Measurements from ENCODE around the gene XRCC4.
A peak's percentile ranks its signal among the peaks of the same experiment; 100 is the strongest.

XRCC4 gene

GRCh38 chr5:83157163-83157562 lies 79.8 kb downstream of the XRCC4 start:
- Histone ChIP-seq H3K18ac (ENCODE audit: low read length) (no peak overlapping the region), H3K4me3 (ENCODE audit: low read length) (no peak overlapping the region), H3K4me1 (ENCODE audit: control insufficient read depth, low read depth, low read length) (no peaks in the 10 kb centered on the region), H3K36me3 (ENCODE audit: control insufficient read depth, insufficient read depth, low read length) (no peaks in the 10 kb centered on the region), H2BK5ac (ENCODE audit: low read length) (no peak overlapping the region), H3K4ac (ENCODE audit: low read depth, low read length) (no peak overlapping the region), H4K8ac (ENCODE audit: low read depth, low read length) (no peak overlapping the region), H2AK5ac (ENCODE audit: low read length) (no peak overlapping the region), H4K5ac (ENCODE audit: low read length) (no peak overlapping the region), H3K9ac (ENCODE audit: low read length) (no peak overlapping the region), H2BK120ac (ENCODE audit: low read depth, low read length) (no peak overlapping the region), H3K4me2 (ENCODE audit: low read length) (no peak overlapping the region), H3K79me1 (ENCODE audit: low read length) (no peaks in the 10 kb centered on the region), H2BK15ac (replicated peaks; ENCODE audit: low read depth) (no peak overlapping the region), H3K79me2 (ENCODE audit: control insufficient read depth, insufficient read depth, low read length) (no peaks in the 10 kb centered on the region), H3K27me3 (ENCODE audit: insufficient read depth, low read length, poor library complexity) (no peaks in the 10 kb centered on the region), H3K23ac (ENCODE audit: low read length) (no peak overlapping the region), H3K27ac (ENCODE audit: low read depth, low read length) (no peak overlapping the region), H3K56ac (ENCODE audit: low read length) (no peak overlapping the region)
- WGBS (ENCODE audit: extremely low coverage, insufficient coverage, low lambda C conversion rate) = no CpG with 5 or more reads among the region's 2 CpGs
- no peak for DNase-seq

DNA sequence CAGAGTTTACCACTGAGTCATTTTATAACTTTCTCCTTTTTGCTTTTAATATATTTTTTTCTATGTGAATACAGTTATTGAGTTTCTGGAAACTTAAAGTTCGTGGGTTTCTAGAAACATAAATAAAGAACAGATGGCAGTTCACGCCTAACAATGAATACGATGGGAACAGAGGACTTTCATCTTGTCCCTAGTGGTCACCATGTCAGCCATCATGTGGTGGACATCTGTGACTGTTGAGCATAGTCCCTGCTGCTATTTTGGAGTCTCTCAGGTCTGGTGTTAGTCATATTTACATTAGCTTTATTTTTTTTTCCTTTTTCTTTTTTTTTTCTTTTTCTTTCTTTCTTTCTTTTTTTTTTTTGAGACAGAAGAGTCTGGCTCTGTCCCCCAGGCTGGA lies 85.3 kb downstream of the XRCC4 start:
- no CpG with 5 or more reads among the region's 3 CpGs for WGBS (ENCODE audit: extremely low coverage, insufficient coverage, low lambda C conversion rate)
- H3K4me3 ChIP-seq (ENCODE audit: low read length) = no peak overlapping the region
- H3K23ac ChIP-seq (ENCODE audit: low read length) = no peak overlapping the region
- H3K4ac ChIP-seq (ENCODE audit: low read depth, low read length) = no peak overlapping the region
- no peaks in the 10 kb centered on the region for H3K4me1 ChIP-seq (ENCODE audit: control insufficient read depth, low read depth, low read length)
- H4K8ac ChIP-seq (ENCODE audit: low read depth, low read length) = no peak overlapping the region
- no peak overlapping the region for H2BK5ac ChIP-seq (ENCODE audit: low read length)
- no peaks in the 10 kb centered on the region for H3K79me1 ChIP-seq (ENCODE audit: low read length)
- no peak for DNase-seq
- H2AK5ac ChIP-seq (ENCODE audit: low read length) = no peak overlapping the region
- H3K79me2 ChIP-seq (ENCODE audit: control insufficient read depth, insufficient read depth, low read length) = no peaks in the 10 kb centered on the region
- H3K9ac ChIP-seq (ENCODE audit: low read length) = no peak overlapping the region
- no peak overlapping the region for H4K5ac ChIP-seq (ENCODE audit: low read length)
- H3K4me2 ChIP-seq (ENCODE audit: low read length) = no peak overlapping the region
- no peak overlapping the region for H3K18ac ChIP-seq (ENCODE audit: low read length)
- H3K36me3 ChIP-seq (ENCODE audit: control insufficient read depth, insufficient read depth, low read length) = no peaks in the 10 kb centered on the region
- H3K56ac ChIP-seq (ENCODE audit: low read length) = no peak overlapping the region
- no peak overlapping the region for H2BK120ac ChIP-seq (ENCODE audit: low read depth, low read length)
- no peak overlapping the region for H2BK15ac ChIP-seq (replicated peaks; ENCODE audit: low read depth)
- H3K27me3 ChIP-seq (ENCODE audit: insufficient read depth, low read length, poor library complexity) = no peaks in the 10 kb centered on the region
- H3K27ac ChIP-seq (ENCODE audit: low read depth, low read length) = no peak overlapping the region

DNA sequence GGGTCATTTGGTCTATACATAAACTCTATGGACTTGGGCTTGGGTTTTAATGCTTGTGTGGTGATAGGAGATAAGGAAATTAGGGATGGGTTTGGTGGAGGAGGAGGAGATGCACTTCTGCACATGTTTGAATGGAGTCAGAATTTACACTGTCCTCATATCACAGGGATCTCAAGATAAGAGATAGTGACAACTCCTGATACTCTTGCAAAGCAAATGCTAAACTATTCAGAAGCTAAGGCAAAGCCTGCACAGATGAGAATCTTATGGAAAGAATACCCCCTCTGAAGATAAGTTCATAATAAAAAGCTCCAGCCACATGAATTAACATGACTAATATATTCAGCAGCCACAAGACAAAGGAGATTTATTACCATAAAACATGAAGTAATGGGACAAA lies 90.2 kb downstream of the XRCC4 start:
- H3K56ac ChIP-seq (ENCODE audit: low read length) = no peak overlapping the region
- no peaks in the 10 kb centered on the region for H3K36me3 ChIP-seq (ENCODE audit: control insufficient read depth, insufficient read depth, low read length)
- no peaks in the 10 kb centered on the region for H3K79me2 ChIP-seq (ENCODE audit: control insufficient read depth, insufficient read depth, low read length)
- no peak overlapping the region for H2BK120ac ChIP-seq (ENCODE audit: low read depth, low read length)
- H3K4ac ChIP-seq (ENCODE audit: low read depth, low read length) = no peak overlapping the region
- no peak overlapping the region for H2AK5ac ChIP-seq (ENCODE audit: low read length)
- H3K18ac ChIP-seq (ENCODE audit: low read length) = no peak overlapping the region
- no peak overlapping the region for H2BK5ac ChIP-seq (ENCODE audit: low read length)
- no peak overlapping the region for H4K8ac ChIP-seq (ENCODE audit: low read depth, low read length)
- no peaks in the 10 kb centered on the region for H3K4me1 ChIP-seq (ENCODE audit: control insufficient read depth, low read depth, low read length)
- H3K27me3 ChIP-seq (ENCODE audit: insufficient read depth, low read length, poor library complexity) = no peaks in the 10 kb centered on the region
- no peak overlapping the region for H3K4me3 ChIP-seq (ENCODE audit: low read length)
- peak; percentile 68 for DNase-seq
- no peaks in the 10 kb centered on the region for H3K79me1 ChIP-seq (ENCODE audit: low read length)
- no peak overlapping the region for H3K27ac ChIP-seq (ENCODE audit: low read depth, low read length)
- H3K23ac ChIP-seq (ENCODE audit: low read length) = no peak overlapping the region
- no peak overlapping the region for H3K4me2 ChIP-seq (ENCODE audit: low read length)
- no peak overlapping the region for H3K9ac ChIP-seq (ENCODE audit: low read length)
- H2BK15ac ChIP-seq (replicated peaks; ENCODE audit: low read depth) = no peak overlapping the region
- H4K5ac ChIP-seq (ENCODE audit: low read length) = no peak overlapping the region

DNA sequence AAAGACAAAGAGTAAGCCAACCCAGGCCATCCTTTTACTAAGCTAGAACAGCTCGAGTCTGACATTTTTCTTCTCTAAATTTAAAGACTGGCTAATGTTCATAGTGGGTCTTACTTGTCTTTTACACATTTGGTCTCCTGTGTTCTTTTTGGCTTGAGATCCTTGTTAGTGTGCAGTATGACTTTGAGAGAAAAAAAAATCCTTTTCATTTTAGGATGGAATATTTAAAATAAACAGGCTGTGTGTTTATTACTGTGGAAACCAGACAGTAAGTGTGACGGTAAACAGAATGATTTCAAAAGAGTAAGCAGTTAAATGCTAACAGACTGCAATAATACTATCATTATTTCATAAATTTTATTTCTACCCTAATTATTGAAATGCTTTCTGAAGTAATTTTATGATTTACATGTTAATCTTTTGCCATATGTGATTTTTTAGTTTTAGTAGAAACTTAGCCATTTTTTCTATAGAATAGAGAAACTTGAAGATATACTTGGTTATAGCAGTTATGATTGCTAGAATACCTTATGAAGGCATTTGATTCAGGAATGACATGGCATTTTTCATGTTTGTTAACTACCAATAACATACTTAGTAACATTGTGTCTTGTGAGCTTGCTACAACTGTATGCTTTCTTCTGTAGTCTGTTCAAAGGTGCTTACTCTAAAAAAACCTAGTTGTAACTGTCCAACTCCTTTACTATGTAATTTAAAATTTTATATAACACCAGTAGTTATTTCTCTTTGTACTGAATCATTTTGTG lies 92.4 kb downstream of the XRCC4 start:
- Histone ChIP-seq H3K27ac (ENCODE audit: low read depth, low read length) (no peak overlapping the region), H4K8ac (ENCODE audit: low read depth, low read length) (no peak overlapping the region), H3K18ac (ENCODE audit: low read length) (no peak overlapping the region), H3K4me3 (ENCODE audit: low read length) (no peak overlapping the region), H2BK120ac (ENCODE audit: low read depth, low read length) (no peak overlapping the region), H3K56ac (ENCODE audit: low read length) (no peak overlapping the region), H3K79me1 (ENCODE audit: low read length) (no peaks in the 10 kb centered on the region), H3K4ac (ENCODE audit: low read depth, low read length) (no peak overlapping the region), H2BK15ac (replicated peaks; ENCODE audit: low read depth) (no peak overlapping the region), H3K36me3 (ENCODE audit: control insufficient read depth, insufficient read depth, low read length) (no peaks in the 10 kb centered on the region), H2AK5ac (ENCODE audit: low read length) (no peak overlapping the region), H3K79me2 (ENCODE audit: control insufficient read depth, insufficient read depth, low read length) (no peaks in the 10 kb centered on the region), H3K23ac (ENCODE audit: low read length) (no peak overlapping the region), H4K5ac (ENCODE audit: low read length) (no peak overlapping the region), H3K9ac (ENCODE audit: low read length) (no peak overlapping the region), H3K27me3 (ENCODE audit: insufficient read depth, low read length, poor library complexity) (no peaks in the 10 kb centered on the region), H3K4me1 (ENCODE audit: control insufficient read depth, low read depth, low read length) (no peaks in the 10 kb centered on the region), H2BK5ac (ENCODE audit: low read length) (no peak overlapping the region), H3K4me2 (ENCODE audit: low read length) (no peak overlapping the region)
- no peak for DNase-seq
- no CpG with 5 or more reads among the region's 2 CpGs for WGBS (ENCODE audit: extremely low coverage, insufficient coverage, low lambda C conversion rate)

DNA sequence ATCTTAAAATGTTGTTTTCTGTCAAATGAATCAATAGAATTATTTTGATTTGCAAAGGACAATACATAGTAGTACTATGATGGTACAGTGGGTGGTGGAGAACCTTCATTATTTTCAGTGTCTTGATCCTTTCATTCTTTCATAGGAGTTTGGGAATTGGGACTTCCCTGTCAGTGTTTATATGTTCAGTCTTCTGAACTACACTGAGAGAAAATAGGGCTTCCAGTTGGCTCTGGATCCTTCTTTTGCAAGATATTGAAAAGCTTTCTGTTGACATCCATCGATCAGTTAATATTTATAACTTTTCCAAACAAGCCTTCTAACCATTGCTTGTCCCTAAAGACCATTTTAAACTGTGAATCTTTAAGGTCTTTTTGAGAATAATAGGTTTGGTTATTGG lies 94.7 kb downstream of the XRCC4 start:
- Histone ChIP-seq H2AK5ac (ENCODE audit: low read length) (no peak overlapping the region), H3K27ac (ENCODE audit: low read depth, low read length) (no peak overlapping the region), H3K56ac (ENCODE audit: low read length) (no peak overlapping the region), H4K5ac (ENCODE audit: low read length) (no peak overlapping the region), H3K79me2 (ENCODE audit: control insufficient read depth, insufficient read depth, low read length) (no peaks in the 10 kb centered on the region), H3K36me3 (ENCODE audit: control insufficient read depth, insufficient read depth, low read length) (no peaks in the 10 kb centered on the region), H3K79me1 (ENCODE audit: low read length) (no peaks in the 10 kb centered on the region), H3K27me3 (ENCODE audit: insufficient read depth, low read length, poor library complexity) (no peaks in the 10 kb centered on the region), H3K23ac (ENCODE audit: low read length) (no peak overlapping the region), H3K9ac (ENCODE audit: low read length) (no peak overlapping the region), H2BK15ac (replicated peaks; ENCODE audit: low read depth) (no peak overlapping the region), H3K18ac (ENCODE audit: low read length) (no peak overlapping the region), H3K4me1 (ENCODE audit: control insufficient read depth, low read depth, low read length) (no peaks in the 10 kb centered on the region), H3K4ac (ENCODE audit: low read depth, low read length) (no peak overlapping the region), H3K4me2 (ENCODE audit: low read length) (no peak overlapping the region), H4K8ac (ENCODE audit: low read depth, low read length) (no peak overlapping the region), H2BK120ac (ENCODE audit: low read depth, low read length) (no peak overlapping the region), H2BK5ac (ENCODE audit: low read length) (no peak overlapping the region), H3K4me3 (ENCODE audit: low read length) (no peak overlapping the region)
- no CpG with 5 or more reads among the region's 1 CpG for WGBS (ENCODE audit: extremely low coverage, insufficient coverage, low lambda C conversion rate)
- DNase-seq = no peak

DNA sequence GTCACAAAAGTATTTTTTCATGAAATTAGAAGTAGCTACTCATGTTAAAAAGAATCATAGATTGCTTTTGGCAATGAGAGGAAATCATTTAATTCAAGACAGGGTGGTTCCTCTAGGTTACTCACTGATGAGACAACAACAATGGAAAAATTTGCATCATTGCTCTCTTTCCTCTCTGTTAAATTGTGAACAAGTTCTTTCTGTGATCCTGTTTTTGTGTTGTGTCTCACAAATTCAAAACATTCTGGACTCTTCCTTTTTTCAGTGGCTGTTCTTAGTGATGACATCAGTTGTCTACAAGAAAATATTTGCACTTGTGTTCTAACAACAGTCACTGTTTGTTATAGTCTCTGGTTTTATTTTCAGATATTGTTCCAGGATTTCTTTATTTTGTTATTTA lies 95.3 kb downstream of the XRCC4 start:
- DNase-seq = no peak
- Histone ChIP-seq H3K23ac (ENCODE audit: low read length) (no peak overlapping the region), H2BK120ac (ENCODE audit: low read depth, low read length) (no peak overlapping the region), H3K79me1 (ENCODE audit: low read length) (no peaks in the 10 kb centered on the region), H2BK5ac (ENCODE audit: low read length) (no peak overlapping the region), H3K4me3 (ENCODE audit: low read length) (no peak overlapping the region), H3K36me3 (ENCODE audit: control insufficient read depth, insufficient read depth, low read length) (no peaks in the 10 kb centered on the region), H2AK5ac (ENCODE audit: low read length) (no peak overlapping the region), H3K79me2 (ENCODE audit: control insufficient read depth, insufficient read depth, low read length) (no peaks in the 10 kb centered on the region), H2BK15ac (replicated peaks; ENCODE audit: low read depth) (no peak overlapping the region), H3K27ac (ENCODE audit: low read depth, low read length) (no peak overlapping the region), H3K9ac (ENCODE audit: low read length) (no peak overlapping the region), H3K4me1 (ENCODE audit: control insufficient read depth, low read depth, low read length) (no peaks in the 10 kb centered on the region), H3K4ac (ENCODE audit: low read depth, low read length) (no peak overlapping the region), H3K27me3 (ENCODE audit: insufficient read depth, low read length, poor library complexity) (no peaks in the 10 kb centered on the region), H3K56ac (ENCODE audit: low read length) (no peak overlapping the region), H3K4me2 (ENCODE audit: low read length) (no peak overlapping the region), H3K18ac (ENCODE audit: low read length) (no peak overlapping the region), H4K8ac (ENCODE audit: low read depth, low read length) (no peak overlapping the region), H4K5ac (ENCODE audit: low read length) (no peak overlapping the region)
